Middle frontal gyrus (tissue), 1 donor: ENCODE measurements around the gene STAG2.
"Not testable (repeated sequence)": the region's sequence is repeated elsewhere in the genome, so short reads cannot be mapped to it uniquely, and the experiment has no call there.

Experiments used
- DNase-seq: peaks from one replicate; pipeline ENCODE4 v3.0.0-alpha.2; 2015; ENCODE audit warnings: low spot score; ENCODE audit errors: extremely low spot score

Gene STAG2

DNA sequence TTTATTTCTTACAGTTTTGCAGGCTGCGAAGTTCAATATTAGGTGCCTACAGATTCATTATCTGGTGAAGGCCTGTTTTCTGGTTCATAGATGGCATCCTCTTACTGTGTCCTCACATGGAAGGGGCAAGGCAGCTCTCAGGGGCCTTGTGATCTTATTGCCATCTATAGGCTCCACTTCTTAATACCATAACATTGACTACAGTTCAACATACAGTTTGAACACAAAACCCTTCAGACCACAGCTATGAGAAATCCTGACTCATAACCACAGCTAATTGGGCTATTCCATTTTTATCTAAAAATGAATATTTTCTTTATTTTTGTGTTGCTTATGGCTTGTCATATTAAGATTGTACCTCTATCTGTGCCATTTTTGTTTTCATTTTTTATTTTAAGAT is 72.3 kb downstream of the STAG2 start:
- DNase-seq, result no peak

DNA sequence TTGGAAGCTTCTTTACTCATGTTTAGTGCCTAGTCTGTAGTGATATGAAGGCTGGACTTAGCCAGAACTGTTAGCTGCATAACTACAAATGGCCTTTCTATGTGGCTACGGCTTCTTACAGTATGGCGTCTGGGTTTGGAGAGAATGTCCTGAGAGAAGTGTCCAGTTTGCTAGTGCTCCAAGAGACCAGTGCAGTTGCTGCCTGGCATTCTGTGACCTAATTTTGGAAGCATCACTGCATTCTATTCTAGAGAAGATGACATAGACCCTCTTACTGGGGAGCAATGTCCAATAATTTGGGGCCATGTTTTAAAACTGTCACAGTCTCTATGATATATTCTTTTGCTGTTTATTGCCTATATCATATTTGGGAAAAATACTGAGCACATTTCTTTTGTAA is 74.2 kb downstream of the STAG2 start:
- no peak for DNase-seq

DNA sequence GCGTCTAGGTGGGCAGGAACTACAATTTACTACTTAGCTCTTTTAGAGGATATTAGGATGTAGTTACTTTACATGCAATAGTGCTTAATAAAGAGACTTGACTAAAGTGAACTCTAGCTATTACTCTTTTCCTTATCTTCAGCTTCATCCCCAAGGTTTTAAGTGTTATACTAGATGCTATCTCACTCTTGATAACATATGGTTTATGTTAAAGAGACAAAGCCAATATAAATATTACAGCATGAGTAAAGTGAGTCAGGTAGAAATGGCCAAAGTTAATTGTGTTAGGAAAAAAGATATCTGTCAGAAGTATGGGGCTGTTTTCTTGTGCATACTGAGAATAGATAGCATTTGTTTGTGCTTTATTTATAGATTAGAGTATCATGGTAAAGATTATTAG is 80.5 kb downstream of the STAG2 start:
- no peak for DNase-seq

DNA sequence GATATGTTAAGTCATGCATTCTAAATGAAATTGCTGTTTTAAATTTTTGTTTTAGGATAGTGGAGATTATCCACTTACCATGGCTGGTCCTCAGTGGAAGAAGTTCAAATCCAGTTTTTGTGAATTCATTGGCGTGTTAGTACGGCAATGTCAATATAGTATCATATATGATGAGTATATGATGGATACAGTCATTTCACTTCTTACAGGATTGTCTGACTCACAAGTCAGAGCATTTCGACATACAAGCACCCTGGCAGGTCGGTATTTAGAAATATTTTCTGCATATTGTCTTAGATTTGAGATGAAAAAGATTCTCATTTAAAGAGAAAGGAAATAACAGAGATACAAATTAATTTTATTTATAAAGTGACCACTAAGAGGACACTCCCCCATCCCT is 83.6 kb downstream of the STAG2 start:
- DNase-seq, result no peak

DNA sequence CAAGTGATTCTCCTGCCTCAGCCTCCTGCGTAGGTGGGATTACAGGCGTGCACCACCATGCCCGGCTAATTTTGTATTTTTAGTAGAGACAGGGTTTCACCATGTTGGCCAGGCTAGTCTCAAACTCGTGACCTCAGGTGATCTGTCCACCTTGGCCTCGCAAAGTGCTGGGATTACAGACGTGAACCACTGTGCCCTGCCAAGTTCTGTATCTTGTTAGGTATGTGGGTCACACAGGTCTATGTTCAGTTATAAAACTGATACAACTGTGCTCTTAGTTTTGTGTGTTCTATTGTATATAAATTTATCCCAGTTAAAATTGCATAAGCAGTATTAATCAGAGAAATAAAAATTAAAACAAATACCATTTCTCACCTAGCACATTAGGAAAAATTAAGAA is 122.9 kb downstream of the STAG2 start:
- not testable (repeated sequence) for DNase-seq

DNA sequence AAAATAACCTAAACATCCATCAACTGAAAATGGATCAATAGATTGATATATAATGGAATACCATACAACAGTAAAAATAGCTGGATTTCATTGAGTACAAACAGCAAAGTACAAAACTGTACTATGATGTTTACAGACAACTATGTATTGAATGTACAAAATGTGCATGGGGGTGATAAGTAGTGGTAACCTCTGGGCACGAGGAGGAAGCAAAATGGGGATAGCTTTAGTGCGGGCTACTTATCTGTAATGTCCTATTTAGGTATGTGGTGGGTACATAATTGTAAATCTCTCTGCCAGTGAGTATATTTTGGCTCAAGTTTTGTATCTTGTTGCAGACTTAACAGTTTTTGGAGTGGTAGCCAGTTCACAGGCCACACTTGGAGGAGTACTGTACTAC is 123.6 kb downstream of the STAG2 start:
- DNase-seq, result no peak

DNA sequence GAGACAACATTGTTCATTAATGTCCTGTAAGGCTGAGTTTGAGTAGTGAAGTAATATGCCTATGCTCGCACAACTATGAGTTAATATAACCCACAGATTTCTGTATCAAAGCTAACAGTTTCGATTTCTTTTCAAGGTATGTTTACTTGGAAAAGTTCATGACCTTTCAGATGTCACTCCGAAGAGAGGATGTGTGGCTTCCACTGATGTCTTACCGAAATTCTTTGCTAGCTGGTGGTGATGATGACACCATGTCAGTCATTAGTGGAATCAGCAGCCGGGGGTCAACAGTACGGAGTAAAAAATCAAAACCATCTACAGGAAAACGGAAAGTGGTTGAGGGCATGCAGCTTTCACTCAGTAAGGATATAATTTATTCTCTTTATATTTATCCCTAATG is 124.9 kb downstream of the STAG2 start:
- no peak for DNase-seq

DNA sequence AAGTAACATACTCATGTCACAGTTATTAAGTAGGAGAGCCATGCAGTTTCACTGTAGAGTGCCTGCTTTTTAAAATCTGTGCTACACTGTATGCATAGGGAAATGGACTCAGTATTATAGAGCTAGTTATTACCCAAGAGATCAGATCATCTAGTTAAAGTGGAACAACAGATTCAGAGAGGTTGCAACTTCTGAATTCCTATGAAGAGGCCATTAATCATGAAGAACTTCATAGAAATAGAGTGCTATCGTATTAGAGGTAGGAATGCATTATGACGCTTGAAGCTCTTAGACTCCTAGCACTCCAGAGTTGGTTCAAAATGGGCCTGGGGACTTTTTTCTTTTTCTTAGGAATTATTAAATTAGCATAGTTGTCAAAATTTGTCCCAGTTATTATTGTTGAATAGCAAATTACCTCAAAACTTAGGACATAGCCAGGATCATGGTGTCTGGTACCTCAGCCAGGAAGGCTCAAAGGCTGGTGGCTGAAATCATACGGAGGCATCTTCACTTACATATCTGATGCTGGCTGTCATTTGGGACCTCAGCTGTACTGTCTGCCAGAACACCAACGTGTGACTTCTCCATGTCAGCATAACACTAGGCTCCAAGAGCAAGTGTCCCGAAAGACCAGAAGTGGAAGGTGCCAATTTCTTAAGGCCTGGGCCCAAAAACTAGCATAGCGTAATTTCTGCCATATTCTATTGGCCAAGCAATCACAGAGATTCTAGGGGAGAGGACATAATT is 125.7 kb downstream of the STAG2 start:
- no peak for DNase-seq

DNA sequence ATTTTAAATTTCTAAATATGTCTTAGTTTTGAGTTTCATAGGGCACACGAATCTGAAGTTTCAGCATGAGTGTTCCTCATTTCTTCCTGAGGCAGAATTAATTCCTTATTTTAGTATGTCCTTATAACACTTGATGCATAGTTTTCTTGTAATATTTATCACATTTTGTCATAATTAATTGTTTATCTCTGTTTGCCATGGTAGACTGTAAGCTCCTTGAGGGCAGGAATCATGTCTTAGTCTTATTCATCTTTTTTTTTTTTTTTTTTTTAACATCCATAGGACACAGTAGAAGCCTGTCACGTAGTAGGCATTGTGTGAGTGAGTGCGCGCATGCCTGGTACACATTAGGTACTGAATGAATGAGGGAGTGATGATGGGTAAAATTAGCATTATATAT is 131.7 kb downstream of the STAG2 start:
- no peak for DNase-seq

DNA sequence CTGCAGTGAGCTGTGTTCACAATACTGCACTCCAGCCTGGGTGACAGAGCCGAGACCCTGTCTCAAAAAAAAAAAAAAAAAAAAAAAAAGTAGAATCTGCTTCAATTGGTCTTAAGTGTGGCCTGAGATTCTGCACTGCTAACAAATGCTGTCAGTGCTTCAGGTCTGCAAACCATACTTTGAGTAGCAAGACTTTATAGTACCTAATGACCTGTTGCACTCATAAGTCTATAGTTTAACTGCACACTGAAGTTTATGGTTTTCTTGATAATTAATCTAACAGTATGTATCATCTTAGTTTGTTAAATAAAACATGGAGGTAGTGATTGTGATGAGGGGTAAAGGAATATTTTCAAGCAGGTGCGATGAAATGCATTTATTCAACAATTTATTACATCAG is 135.6 kb downstream of the STAG2 start:
- no peak for DNase-seq

DNA sequence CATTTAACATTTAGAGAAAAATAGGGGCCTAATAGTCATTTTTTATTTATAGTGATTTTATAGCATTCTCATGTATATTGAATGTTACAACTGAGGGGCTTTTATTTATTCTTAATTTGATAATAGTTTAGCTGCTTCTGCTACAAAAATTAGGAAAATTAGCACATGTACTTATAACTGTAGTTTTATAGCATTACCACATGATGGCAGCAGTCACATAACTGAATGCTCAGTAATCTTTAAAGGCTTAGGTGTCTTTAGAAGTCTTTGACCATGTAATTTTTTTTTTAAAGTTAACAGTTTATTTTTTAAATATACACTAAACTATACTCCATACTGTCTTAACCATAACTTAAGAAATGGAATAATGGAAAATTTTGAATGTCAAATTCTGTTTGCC is 136.6 kb downstream of the STAG2 start:
- DNase-seq, result no peak

DNA sequence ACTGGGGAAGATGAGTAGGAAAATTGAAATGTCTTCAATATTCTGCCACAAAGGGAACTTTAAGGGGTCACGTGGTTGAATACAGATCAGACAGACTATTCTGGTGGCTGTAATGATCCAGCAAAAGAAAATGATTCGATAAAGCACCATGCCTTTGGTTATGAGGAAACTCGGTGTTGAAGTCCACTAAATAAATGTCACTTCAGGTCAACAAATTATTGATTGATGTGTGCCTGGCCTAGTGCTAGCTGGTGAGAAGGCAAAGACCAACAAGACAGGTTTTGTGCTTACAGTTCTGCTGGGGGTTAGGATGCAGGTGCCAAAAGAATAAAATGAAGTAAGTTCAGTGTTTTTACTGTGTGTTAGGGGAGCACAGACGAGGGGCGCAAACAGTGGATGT is 142.5 kb downstream of the STAG2 start:
- no peak for DNase-seq

DNA sequence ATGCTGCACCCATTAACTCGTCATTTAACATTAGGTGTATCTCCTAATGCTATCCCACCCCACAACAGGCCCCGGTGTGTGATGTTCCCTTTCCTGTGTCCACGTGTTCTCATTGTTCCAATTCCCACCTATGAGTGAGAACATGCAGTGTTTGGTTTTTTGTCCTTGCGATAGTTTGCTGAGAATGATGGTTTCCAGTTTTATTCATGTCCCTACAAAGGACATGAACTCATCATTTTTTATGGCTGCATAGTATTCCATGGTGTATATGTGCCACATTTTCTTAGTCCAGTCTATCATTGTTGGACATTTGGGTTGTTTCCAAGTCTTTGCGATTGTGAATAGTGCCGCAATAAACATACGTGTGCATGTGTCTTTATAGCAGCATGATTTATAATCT is 143.0 kb downstream of the STAG2 start:
- DNase-seq, result not testable (repeated sequence)

DNA sequence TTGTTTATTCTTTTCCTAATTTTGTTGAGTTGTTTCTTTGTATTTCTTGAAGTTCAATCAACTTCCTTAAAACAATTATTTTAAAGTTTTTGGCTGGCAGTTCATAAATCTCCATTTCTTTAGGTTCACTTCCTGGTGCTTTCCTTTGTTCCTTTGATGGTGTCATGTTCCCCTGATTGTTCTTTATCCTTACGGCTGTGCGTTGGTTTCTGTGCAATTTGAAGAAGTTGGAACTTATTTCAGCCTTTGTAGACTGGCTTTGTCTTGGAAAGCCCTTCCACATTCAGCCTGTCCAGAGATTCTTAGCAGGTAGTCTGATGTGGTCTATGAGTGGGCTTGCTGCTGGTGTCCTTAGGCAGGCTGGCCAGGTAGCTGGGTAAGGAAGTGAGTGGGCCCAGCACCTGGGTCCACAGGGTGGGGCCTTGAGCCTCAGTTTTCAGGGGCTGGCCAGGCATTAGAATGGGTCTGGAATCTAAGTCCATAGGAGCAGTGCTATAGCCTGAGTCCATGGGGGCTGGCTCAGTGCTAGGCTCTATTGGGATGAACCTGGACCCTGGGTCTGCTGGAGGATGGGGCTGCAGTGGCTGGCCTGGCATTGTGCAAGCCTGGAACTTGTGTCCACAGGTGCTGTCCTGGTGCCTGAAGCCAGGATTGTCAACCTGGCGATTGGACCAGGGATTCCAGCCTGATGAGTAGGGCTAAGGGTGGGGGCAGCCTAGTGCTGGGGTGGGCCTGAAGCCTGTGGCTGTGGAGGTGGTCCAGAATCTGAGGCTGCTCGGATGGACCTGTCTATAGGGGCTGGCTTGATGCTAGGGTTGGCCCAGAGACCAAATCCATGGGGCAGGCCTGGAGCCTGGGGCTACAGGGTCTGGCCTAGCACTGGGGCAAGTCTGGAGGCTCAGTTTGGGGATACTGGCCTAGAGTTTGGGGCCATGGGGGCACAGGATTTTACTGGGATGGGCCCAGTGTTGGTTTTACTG is 152.4 kb downstream of the STAG2 start:
- no peak for DNase-seq

DNA sequence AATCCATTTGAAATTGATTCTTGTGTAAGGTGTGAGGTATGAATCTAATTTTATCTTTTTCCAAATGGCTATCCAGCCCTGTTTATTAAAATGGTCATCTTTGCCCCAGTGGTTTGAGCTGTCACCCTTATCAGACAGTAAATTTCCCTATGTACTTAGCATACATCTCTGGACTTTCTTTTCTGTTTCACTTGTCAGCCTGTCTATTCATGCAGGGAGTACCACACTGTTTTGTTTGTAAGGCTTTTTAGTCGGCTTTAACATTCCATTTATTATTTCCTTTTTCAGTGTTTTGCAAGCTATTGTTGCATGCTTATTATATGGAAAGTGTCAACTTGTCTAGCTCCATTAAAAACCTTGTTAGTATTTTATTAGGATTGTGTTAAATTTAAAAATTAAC is 155.8 kb downstream of the STAG2 start:
- DNase-seq, result no peak

DNA sequence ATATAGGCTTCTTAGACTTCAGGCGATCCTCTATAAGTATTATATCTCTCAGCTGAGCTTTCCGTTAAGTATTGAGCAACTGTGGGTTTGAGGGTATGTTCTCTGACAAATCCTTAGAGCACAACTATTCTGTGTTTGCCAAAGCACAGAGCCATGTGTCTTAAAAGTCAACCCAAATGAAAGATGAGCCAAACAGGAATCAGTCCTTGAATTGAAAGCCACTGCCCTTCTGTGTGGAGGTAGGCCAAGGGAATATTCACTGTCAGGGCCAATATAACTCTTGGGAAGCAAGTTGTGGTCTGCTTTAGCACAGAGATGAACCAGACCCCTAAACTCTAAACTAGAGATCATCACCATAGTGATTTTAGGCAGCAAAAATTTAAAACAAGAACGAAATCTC is 164.0 kb downstream of the STAG2 start:
- DNase-seq, result no peak

DNA sequence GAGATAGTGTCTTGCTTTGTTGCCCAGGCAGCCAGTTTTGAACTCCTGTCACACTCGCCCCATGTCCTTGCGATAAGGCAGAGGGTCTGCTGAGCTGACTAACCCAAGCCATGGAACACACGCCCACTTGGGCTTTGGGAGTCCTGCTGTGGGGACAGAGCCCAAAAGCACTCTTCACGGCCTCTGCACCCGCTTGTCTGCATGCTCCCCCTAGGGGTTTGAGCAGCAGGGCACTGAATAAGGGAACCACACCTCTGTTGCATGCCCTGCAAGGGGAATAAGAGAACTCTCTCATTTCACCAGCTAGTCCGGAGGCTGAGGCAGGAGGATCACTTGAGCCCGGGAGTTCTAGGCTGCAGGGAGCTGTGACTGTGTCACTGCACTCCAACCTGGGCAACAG is 166.0 kb downstream of the STAG2 start:
- DNase-seq, result no peak

DNA sequence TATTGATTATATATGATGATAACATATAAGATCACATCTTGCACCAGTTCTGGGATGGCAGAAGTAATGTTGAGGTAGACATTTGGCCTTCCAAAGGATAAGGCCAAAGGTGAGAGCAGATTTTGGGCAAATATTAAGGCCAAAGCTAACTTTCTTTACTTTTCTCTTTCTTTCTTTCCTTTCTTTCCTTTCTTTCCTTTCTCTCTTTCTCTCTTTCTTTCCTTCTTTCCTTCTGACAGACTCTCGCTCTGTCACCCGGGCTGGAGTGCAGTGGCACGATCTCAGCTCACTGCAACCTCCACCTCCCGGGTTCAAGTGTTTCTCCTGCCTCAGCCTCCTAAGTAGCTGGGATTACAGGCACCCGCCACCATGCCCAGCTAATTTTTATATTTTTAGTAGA is 170.9 kb downstream of the STAG2 start:
- DNase-seq, result not testable (repeated sequence)

DNA sequence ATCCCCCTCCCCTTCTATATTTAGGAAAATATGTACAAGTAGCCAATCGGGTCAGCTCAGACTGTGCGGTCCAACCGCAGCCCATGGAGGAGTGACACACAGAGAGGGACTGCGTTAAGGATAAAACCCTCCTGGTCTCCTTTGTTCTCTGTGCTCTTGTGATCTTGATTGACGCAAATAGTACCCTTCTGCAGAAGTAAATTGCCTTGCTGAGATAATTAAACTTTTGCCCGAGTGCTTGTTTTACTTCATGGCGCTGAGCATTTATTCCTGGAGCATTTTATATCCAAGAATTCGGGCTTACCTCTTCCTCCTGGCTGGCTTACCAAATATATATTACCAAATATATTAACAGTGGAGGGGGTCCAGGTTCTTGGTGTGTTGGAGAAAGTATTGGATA is 184.2 kb downstream of the STAG2 start:
- DNase-seq, result no peak

DNA sequence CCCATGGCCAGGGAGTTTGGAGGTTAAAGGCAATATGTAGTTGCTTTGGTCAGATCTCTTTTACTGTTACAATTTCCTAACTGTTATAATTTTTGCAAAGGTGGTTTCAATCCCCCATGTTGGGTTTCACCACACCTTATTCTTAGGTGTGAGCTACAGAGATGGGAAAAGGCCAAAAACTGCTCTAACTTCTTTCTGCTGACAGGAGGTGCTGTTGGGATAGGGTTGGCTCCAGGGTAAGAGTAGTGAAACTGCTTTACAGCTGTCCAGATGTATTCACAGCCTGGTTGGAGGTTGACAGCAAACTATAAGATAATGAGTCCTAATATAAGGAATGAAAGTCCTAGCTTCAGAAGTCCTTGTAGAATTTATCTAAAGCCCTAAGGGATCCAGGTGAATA is 189.7 kb downstream of the STAG2 start:
- DNase-seq, result no peak
